Posterior cingulate gyrus (tissue), 11 donors: ENCODE measurements around the gene SLC1A5.

Source experiments
- DNase-seq, 10 donors: peaks; one replicate each; pipeline versions ENCODE4 v3.0.0 to v3.0.0-alpha.2; 2020 to 2021; ENCODE audit warnings: mixed read lengths in 3 of 10
- intact Hi-C: fragments of 100-400 bp; cut with DNase I; formaldehyde crosslinking; loops from one replicate; pipeline ENCODE4 v1.15.1; 2023

SLC1A5 gene

DNA sequence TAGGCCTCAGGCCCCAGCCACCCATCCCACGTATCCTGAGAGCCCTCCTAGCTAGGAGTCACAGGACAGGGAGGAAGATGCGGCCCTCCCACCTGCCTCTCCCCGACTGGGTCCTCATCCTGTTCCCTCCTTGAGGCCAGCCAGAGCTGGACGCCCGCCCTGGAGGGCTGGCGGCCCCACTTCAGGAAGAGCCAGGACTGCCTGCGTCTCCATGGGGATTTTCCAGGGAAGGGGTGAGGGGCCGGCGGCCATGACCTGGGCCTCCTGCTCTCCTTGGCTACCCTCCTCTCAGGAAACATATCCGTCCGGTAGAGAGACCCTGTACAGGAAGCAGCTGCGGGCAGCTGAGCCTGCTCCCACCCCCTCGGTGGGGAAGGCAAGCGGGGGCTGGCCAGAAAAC lies 60.2 kb downstream of the SLC1A5 start:
- intact Hi-C loops = no loop called here

GRCh38 chr19:46727757-46728156 lies 60.6 kb downstream of the SLC1A5 start:
- no peak for DNase-seq
- intact Hi-C loops = no loop called here

More for the DNA sequence above, 60.2 kb downstream of the SLC1A5 start:
- no peak for DNase-seq

DNA sequence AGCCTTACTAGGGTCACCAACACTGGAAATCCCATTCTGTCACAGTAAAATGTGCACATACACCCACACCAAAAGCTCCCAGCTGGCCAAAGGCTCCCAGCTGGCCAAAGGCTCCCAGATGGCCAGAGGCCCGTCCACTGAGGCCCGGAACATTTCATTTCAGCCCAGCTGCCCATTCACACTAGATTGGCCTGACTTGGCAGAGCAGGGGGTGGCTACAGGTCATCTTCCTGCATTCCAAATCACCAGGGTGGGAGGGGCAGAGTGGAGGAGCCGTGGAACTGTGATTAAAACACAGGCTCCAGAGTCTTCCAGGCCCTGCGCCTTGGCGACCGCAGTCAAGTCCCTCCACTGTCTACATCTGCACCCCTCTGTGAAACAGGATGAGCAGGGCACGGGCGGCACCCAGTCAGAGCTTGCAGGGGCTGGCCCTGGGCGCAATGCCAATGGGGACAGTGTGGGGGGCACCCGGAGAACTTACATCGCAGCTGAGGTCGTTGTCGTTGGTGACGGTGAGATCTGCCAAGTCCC lies 61.4 kb downstream of the SLC1A5 start:
- intact Hi-C loops = no loop called here
- peak in 1 of 10 donors; percentile 83 for DNase-seq

GRCh38 chr19:46726551-46726950 lies 61.8 kb downstream of the SLC1A5 start:
- no peak for DNase-seq

GRCh38 chr19:46725859-46726393 lies 62.5 kb downstream of the SLC1A5 start:
- intact Hi-C loops = no loop called here
- DNase-seq = peak in 1 of 10 donors; percentile 30

More at GRCh38 chr19:46726551-46726950, 61.8 kb downstream of the SLC1A5 start:
- intact Hi-C loops = no loop called here

GRCh38 chr19:46725036-46725820 lies 63.2 kb downstream of the SLC1A5 start:
- DNase-seq = no peak
- intact Hi-C loops = no loop called here
